ENCODE results near the gene EGR2. TPM values are rescaled to one million over a fixed set of nuclear protein-coding genes. Genes with fewer than 3 reads are reported as not detected.

EGR2 gene
- total RNA-seq, 4 donors from 2014 or later, result 0.26 to 3.4 (median 1.5) TPM; not detected in 1

DNA sequence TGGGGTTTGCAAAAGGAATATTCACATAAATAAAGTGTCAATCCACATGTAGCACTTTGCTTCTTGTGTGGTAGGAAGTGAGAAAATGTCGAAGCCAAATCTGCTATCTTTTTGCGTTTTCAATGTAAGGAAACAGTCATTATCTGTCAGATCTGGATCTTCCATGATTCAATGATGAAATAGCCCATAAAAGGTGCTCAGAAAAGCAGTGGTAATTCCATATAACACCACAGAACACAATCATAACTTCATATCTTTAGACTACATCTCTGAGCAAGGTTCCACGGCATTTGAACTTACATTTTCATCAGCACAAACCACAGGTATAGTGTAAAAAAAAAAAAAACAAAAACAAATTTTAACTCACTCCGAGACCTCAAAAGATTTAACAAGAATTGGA lies 39.9 kb upstream of the EGR2 start:
- Histone ChIP-seq H3K9me3 (no peaks in the 10 kb centered on the region), H3K27ac (no peak overlapping the region), H3K36me3 (no peaks in the 10 kb centered on the region), H3K4me3 (no peak overlapping the region), H3K4me1 (no peaks in the 10 kb centered on the region), H3K27me3 (no peaks in the 10 kb centered on the region)
- intact Hi-C loops (cut with DNase I; ENCODE audit: low total_unique reads), result no loop called here
- no peak for DNase-seq
- TF ChIP-seq POLR2A (IDR thresholded peaks at IDR 0.05), result no peak
- TF ChIP-seq, protein P1, sequence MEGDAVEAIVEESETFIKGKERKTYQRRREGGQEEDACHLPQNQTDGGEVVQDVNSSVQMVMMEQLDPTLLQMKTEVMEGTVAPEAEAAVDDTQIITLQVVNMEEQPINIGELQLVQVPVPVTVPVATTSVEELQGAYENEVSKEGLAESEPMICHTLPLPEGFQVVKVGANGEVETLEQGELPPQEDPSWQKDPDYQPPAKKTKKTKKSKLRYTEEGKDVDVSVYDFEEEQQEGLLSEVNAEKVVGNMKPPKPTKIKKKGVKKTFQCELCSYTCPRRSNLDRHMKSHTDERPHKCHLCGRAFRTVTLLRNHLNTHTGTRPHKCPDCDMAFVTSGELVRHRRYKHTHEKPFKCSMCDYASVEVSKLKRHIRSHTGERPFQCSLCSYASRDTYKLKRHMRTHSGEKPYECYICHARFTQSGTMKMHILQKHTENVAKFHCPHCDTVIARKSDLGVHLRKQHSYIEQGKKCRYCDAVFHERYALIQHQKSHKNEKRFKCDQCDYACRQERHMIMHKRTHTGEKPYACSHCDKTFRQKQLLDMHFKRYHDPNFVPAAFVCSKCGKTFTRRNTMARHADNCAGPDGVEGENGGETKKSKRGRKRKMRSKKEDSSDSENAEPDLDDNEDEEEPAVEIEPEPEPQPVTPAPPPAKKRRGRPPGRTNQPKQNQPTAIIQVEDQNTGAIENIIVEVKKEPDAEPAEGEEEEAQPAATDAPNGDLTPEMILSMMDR (IDR thresholded peaks at IDR 0.05), result no peak

DNA sequence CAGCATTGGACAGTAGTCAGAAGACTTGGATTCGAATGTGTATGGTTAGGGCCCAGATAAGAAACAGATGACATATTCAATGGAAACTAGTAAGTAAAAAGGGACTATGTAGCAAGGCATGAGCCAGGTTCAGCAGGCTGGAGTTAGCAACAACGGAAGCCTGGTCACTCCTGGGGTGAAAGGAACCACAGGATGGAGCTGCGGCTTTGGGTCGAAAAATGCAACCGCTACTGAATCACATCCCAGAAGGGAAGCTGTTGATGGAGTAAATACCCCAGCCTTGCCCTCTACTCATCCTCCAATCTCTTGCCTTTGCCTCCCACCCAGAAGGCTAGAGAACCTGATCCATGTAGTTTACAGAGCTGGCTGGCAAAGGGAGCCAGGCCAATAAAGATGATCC lies 37.5 kb upstream of the EGR2 start:
- Histone ChIP-seq H3K9me3 (no peaks in the 10 kb centered on the region), H3K27me3 (no peaks in the 10 kb centered on the region), H3K4me1 (no peaks in the 10 kb centered on the region), H3K27ac (no peak overlapping the region), H3K4me3 (no peak overlapping the region), H3K36me3 (no peaks in the 10 kb centered on the region)
- TF ChIP-seq POLR2A (IDR thresholded peaks at IDR 0.05), result no peak
- TF ChIP-seq, protein P1 (IDR thresholded peaks at IDR 0.05), result no peak
- no peak for DNase-seq
- intact Hi-C loops (cut with DNase I; ENCODE audit: low total_unique reads), result no loop called here

DNA sequence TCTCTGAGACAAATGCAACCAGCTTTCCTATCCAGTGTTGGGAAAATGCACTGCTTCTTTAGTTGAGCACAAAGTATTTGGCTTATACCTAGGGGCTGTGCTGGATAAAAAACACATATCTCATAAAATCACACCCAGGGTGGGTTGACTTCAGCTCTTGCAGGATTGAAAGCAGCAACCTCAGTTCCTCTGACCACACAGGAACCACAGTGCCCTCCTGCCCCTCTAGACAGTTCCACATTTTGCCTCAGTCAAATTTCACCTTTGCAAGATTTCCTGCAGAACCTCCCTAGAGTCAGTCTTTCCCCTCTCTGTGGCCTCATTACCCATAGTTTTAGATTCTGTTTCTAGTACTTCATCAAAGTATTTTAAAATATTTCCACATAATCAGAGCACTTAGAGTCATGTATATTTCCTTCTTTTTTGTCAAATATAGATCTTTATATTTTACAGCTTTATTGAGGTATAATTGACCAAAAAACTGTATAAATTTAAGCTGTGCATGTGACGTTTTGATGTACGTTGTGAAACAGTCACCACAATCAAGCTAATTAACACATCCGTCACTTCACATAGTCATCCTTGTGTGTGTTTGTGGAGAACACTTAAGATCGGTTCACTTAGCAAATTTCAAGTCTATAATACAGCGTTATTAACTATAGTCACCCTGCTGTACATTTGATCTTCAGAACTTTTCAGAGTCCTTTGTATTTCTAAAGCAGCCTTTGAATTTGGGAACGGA lies 37.0 kb upstream of the EGR2 start:
- no peaks in the 10 kb centered on the region for H3K36me3 ChIP-seq
- H3K9me3 ChIP-seq, result no peaks in the 10 kb centered on the region
- intact Hi-C loops (cut with DNase I; ENCODE audit: low total_unique reads), result no loop called here
- H3K4me1 ChIP-seq, result no peaks in the 10 kb centered on the region
- no peak overlapping the region for H3K4me3 ChIP-seq
- H3K27me3 ChIP-seq, result no peaks in the 10 kb centered on the region
- H3K27ac ChIP-seq, result no peak overlapping the region
- DNase-seq, result no peak
- no peak for TF ChIP-seq POLR2A (IDR thresholded peaks at IDR 0.05)
- TF ChIP-seq, protein P1 (IDR thresholded peaks at IDR 0.05), result no peak

DNA sequence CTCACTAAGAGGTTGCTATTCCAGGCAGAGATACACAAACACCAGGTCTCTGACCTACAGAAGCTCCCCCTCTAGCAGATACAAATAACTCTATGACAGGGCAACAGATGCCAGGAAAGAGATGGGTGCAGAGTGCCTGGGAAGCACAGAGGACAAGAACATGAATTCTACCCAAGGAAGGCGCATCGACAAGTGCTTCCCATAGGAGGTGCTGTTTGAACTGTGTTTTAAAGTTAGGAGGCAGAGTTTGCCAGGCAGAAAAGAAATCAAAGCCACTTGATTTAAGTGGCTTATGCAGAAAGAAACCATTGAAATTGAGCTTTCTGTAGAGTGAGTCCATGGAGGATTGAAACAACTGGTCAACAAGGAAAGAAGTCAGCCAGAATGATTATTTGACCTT lies 35.3 kb upstream of the EGR2 start:
- intact Hi-C loops (cut with DNase I; ENCODE audit: low total_unique reads), result no loop called here
- Histone ChIP-seq H3K4me3 (no peak overlapping the region), H3K9me3 (no peaks in the 10 kb centered on the region), H3K27ac (no peak overlapping the region), H3K36me3 (no peaks in the 10 kb centered on the region), H3K4me1 (no peaks in the 10 kb centered on the region), H3K27me3 (no peaks in the 10 kb centered on the region)
- no peak for DNase-seq
- TF ChIP-seq POLR2A (IDR thresholded peaks at IDR 0.05), result no peak
- TF ChIP-seq, protein P1 (IDR thresholded peaks at IDR 0.05), result no peak

DNA sequence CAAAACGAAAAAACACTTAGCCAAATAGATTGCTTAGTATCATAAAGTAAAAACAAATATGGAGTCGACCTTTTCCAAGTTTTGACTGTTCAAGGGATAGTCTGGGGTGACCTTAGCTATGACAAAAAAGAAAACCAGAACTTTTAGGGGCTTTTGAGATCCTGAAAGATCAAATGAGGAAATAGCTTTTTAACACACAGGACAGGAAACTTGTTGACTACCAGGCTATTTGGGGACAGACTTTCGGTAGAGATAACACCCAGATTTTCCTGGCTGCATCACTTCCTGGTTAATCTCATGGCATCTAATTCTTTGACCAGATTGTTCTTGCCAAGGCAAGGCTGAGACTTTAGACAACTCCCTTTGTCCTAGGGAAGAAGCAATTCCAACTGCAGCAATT lies 34.5 kb upstream of the EGR2 start:
- TF ChIP-seq, protein P1 (IDR thresholded peaks at IDR 0.05), result no peak
- no peak for TF ChIP-seq POLR2A (IDR thresholded peaks at IDR 0.05)
- Histone ChIP-seq H3K4me3 (no peak overlapping the region), H3K4me1 (no peaks in the 10 kb centered on the region), H3K36me3 (no peaks in the 10 kb centered on the region), H3K27ac (no peak overlapping the region), H3K27me3 (no peaks in the 10 kb centered on the region), H3K9me3 (no peaks in the 10 kb centered on the region)
- intact Hi-C loops (cut with DNase I; ENCODE audit: low total_unique reads), result no loop called here
- no peak for DNase-seq
